ENCODE data around the gene PELI1.
"Not testable (repeated sequence)": the region's sequence is repeated elsewhere in the genome, so short reads cannot be mapped to it uniquely, and the experiment has no call there.

The PELI1 gene

DNA sequence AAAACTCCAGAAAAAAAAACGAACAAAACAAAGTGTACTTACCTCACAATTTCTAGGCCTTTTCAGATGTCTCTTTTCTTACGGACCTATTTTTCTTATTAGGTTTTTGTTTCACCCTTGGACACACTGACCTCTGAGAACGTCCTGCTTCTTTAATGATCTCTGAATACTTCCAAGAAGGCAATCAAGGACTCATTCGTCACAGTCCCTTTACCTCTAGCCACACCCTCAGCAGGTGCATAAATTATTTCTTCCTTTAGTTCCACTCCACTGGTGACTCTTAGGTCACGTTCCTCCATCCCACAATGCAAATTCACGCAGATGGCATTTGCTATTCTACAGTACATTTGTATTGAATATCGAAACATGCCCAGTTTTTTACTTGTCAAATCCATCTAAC, 21.9 kb downstream of the PELI1 start:
- DNase-seq (ENCODE audit: low spot score): no peak

GRCh38 chr2:64120928-64121327, 23.3 kb downstream of the PELI1 start:
- no peak for DNase-seq (ENCODE audit: low spot score)

GRCh38 chr2:64120008-64120407, 24.2 kb downstream of the PELI1 start:
- DNase-seq (ENCODE audit: low spot score): no peak

- DNase-seq (ENCODE audit: low spot score): no peak
These were observed 24.9 kb downstream of the PELI1 start for GRCh38 chr2:64119369-64119768.

- DNase-seq (ENCODE audit: low spot score): no peak
These were observed 28.2 kb downstream of the PELI1 start for GRCh38 chr2:64115808-64116598.

DNA sequence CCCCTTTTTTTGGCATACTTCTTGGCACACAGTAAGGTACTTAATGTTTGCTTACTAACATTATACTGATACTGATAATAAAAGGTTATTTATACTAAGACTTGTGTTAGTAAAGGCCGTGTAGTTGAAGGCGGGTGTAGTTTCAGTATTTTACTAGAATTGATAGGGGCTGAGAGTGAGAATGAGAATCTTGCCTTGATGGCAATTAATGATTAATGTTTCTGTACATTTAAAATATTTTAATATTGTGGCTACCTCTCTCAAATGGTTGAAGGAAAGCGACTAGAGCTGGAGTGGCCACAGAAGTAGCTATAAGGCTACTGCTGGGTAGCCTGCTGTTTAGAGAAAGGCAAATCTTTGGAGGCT, 29.3 kb downstream of the PELI1 start:
- DNase-seq (ENCODE audit: low spot score): no peak

- peak; percentile 61 for DNase-seq (ENCODE audit: low spot score)
These were observed 29.9 kb downstream of the PELI1 start for GRCh38 chr2:64114063-64114911.

DNA sequence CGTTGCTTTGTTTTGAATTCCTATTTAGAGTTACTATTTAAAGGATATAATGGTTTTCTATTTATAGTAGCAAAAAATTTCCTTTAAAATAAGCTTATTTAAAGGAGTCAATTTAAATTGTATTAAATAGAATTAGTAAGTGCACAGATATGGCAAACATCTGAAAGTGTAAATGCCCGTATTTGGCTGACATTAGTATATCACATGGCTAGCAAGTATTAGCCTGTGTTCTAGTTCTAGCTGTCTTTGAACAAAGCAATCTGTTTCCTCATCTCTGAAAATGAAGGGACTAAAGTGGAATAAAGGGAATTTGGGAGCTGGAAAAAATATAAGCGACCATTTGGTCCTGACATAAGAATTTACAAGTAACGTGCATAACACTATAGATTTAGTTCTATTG, 32.2 kb downstream of the PELI1 start:
- DNase-seq (ENCODE audit: low spot score): no peak

- DNase-seq (ENCODE audit: low spot score): no peak
These were observed 32.8 kb downstream of the PELI1 start for GRCh38 chr2:64111426-64111825.

GRCh38 chr2:64108666-64109241, 35.5 kb downstream of the PELI1 start:
- DNase-seq (ENCODE audit: low spot score): no peak

DNA sequence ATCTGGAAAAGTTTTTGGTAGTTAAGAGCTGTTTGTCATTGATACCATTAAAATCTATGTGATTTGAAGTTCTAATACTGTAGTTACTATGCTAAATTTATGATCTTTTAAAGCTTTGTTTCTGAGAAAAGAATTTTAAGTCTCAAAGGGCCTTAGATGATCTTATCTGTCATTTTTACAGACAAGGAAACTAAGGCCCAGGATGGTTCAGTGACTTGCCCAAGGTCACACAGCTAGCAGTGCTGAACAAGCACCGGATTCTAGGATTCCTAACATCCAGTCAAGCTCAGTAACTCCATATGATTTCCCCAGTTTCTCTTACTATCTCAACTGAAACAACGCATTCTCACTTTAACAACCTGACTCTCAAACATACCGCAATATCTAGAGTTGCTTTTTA, 37.7 kb downstream of the PELI1 start:
- DNase-seq (ENCODE audit: low spot score): no peak

DNA sequence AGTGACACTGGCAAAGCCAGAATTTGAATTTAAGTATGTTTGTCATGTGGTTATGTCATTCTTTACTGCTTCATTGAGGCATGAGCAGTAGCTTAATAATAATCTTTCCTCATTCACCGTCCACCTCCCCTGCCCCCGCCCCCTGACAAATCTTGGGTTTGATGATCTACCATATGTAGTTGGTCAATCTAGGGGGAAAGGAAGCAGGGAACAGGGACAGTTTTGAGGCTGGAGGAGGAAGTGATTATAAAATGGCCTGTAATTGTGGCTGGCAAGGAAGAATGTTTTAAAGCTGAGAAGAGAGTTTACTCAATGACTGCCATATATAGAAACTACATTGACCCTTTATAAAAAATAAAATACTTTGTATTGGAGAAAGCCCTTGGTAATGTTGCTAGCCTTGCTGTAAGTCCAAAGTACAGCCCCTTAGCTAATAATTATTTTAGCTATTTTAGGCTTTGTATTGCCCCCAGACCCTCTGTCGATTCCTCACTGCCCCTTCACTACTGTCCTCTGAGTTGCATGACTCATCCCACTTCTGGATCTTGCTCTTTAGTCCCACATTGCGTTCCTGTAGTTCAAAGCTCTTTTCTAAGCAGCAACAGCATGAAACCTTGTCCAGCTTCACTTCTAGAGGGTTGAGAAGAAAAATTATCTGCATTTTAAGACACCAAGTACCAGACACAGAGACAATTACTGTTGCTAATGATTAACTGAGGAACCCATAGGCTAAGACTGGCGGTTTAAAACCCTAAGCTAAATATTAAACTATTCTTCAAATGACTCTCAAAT, 38.4 kb downstream of the PELI1 start:
- peak; percentile 28 for DNase-seq (ENCODE audit: low spot score)

GRCh38 chr2:64104933-64105332, 39.3 kb downstream of the PELI1 start:
- no peak for DNase-seq (ENCODE audit: low spot score)

GRCh38 chr2:64102736-64103135, 41.5 kb downstream of the PELI1 start:
- not testable (repeated sequence) for DNase-seq (ENCODE audit: low spot score)

- DNase-seq (ENCODE audit: low spot score): no peak
These were observed 43.1 kb downstream of the PELI1 start for GRCh38 chr2:64101141-64101591.

- not testable (repeated sequence) for DNase-seq (ENCODE audit: low spot score)
These were observed 43.6 kb downstream of the PELI1 start for GRCh38 chr2:64100584-64100983.

DNA sequence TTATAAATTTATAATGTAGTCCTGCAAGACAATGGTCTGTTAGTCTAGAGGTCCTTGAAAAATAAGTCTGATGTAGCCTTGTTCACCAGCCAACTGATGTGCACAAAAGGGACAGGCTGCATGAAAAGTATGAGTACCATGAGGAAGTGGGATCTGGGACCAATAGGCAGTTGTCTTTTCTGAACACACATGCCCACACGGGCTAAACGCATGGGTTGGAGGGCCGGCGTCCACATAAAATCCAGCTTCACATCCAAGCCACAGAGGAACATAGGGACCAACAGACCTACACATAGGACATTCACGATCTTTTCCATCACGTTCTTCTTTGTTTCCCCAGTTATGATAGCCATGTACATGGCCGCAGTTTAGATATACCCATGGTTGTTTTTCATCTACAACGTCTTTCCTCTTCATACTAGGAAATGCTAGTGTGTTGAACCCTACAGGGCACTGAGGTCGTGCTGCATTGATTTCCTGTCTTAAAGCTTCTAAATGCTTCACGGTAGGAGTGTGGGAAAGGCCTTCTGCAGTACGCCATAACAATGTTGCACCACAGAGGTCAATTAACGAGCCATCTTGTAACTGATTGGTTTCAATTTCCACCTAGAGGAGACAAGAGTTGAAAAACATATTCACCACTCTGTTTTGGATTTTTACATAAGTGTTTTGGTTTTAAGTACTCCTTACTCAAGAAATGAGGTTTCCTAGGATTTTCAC, 49.4 kb downstream of the PELI1 start:
- DNase-seq (ENCODE audit: low spot score): no peak

DNA sequence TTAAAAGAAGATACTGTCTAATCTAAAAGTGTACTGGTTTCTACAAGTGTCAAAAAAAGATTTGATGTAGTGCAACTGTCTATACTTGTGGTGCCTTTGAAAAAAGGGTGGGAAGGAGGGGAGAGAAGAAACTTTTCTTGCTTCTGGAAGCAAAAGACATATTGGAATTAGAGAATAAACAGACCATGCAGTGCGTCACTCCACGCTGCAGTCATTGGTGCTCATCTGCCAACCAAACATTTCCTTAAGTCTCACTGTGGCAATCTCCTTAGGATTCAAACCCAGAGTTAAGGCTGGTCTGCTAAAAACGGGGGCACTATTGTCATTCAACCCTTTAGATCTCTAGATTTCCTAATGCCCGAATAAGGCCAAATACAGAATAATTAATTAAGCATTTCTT, 50.9 kb downstream of the PELI1 start:
- no peak for DNase-seq (ENCODE audit: low spot score)

DNA sequence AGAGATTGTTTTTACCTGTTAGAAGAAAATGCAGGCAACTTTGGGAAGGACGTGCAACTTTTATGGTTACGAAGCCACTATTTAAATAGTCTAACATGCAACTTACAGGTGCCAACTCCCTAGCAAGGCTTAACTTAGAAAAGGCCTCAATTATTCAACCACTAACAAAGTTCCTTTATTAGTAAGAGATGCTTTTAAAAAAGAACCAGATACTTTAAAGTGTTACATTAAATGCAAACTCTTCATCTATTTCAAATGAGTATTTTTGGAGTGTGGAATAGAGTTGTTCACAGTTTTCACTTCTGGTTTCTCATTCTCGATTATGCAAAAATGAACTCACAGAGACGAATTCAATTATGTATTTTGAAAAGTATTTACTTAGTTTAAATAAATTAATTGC, 51.7 kb downstream of the PELI1 start:
- DNase-seq (ENCODE audit: low spot score): no peak

DNA sequence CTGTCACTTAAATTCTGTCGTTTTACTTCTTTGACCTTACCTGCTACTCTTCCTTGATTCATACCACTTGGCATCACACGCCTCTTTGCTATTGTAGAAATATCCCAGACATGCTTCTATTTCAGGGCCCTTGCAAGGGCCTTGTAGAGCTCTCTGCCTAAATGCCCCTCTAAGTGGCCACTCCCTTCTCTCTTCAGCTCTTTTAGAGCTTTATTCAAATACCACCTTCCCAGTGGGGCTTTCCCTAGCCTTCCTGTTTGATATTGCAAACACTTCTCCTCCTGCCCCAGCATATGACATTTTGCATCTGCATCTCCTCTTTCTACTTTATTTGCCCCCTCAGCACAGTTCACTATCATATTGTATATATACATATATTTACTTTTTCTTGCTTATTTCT, 54.0 kb downstream of the PELI1 start:
- DNase-seq (ENCODE audit: low spot score): no peak

DNA sequence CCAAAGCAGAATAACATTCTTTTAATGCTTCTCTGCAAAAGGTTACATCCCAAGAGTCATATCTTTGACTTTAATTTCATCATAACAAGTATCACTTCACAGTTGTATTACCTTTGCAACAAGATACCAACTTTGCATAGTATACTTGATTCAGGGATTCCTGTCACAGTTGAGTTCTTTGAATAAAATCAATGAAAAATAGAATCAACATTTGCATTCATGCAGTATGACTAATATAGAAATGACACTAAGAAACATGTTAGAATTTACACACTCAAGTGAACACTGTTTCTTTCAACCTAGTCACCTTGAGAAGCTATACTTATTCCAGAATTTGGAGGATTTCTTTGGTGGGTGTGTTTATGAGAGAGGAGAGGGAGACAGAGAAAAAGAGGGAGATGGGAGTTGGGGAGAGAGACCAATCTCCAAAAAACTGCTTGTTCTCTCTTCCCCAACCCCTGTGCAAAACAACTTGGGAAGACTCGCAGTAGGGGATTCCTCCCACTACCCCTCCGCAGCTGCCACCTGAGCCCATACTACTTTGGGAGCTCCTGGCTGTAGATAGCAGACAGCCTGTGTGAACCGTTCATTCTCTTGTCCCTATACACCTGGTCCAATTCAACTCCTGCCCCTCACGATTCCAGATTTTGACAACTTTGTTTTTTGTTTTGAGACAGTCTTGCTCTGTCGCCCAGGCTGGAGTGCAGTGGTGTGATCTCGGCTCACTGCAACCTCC, 57.7 kb downstream of the PELI1 start:
- no peak for DNase-seq (ENCODE audit: low spot score)
